CD14-positive monocyte (primary cell): ENCODE data around the gene PIP5K1C. TPM values are rescaled to one million over a fixed set of nuclear protein-coding genes. Genes with fewer than 3 reads are reported as not detected.

Source experiments
- DNase-seq, 3 donors: peaks; one replicate each; pipeline ENCODE4 v3.0.0-alpha.2; 2011 to 2022
- H2AFZ ChIP-seq: 2 replicates; pipeline ENCODE4 v1.6.0; 2012; ENCODE audit warnings: mild to moderate bottlenecking, low read depth, low read length, inconsistent platforms; ENCODE audit not compliant: insufficient read depth, poor library complexity, severe bottlenecking
- H3K27ac ChIP-seq, 2 donors: 1 replicate in 1 of 2; 2 replicates in 1 of 2; pipeline ENCODE4 v1.5.1; 2012 to 2013; ENCODE audit warnings: low read length in 2 of 2, control low read depth in 1 of 2, inconsistent platforms in 1 of 2, low read depth in 1 of 2, mild to moderate bottlenecking in 1 of 2
- H3K27me3 ChIP-seq, 2 donors: one replicate each; pipeline versions ENCODE4 v1.6.0 to v1.6.1; 2011 to 2013; ENCODE audit warnings: low read length in 2 of 2; ENCODE audit not compliant: control insufficient read depth in 2 of 2, insufficient read depth in 2 of 2
- H3K36me3 ChIP-seq, 2 donors: replicated peaks in 1 of 2; 1 replicate in 1 of 2; 2 replicates in 1 of 2; pipeline versions ENCODE4 v1.5.1 to v1.6.1; 2012 to 2013; ENCODE audit warnings: low read length in 2 of 2, control low read depth in 1 of 2, inconsistent platforms in 1 of 2, mild to moderate bottlenecking in 1 of 2; ENCODE audit not compliant: insufficient read depth in 2 of 2, control insufficient read depth in 1 of 2
- H3K4me1 ChIP-seq, 2 donors: 1 replicate in 1 of 2; 2 replicates in 1 of 2; pipeline versions ENCODE4 v1.5.1 to v1.6.1; 2012 to 2013; ENCODE audit warnings: low read length in 2 of 2, control low read depth in 1 of 2, inconsistent platforms in 1 of 2, mild to moderate bottlenecking in 1 of 2, moderate library complexity in 1 of 2; ENCODE audit not compliant: insufficient read depth in 2 of 2, control insufficient read depth in 1 of 2
- H3K4me2 ChIP-seq: replicated peaks from 2 replicates; pipeline ENCODE3; 2012; ENCODE audit warnings: low read length, moderate library complexity, mild to moderate bottlenecking; ENCODE audit not compliant: poor library complexity, severe bottlenecking; ENCODE audit errors: extremely low read depth
- H3K4me3 ChIP-seq, 3 experiments: fragments of 200-600 bp in 1 of 3; sonication (generic) in 1 of 3; replicated peaks in 1 of 3; 1 replicate in 2 of 3; 2 replicates in 1 of 3; pipeline ENCODE4 v1.5.1; 2011 to 2013; ENCODE audit warnings: low read length in 3 of 3, mild to moderate bottlenecking in 3 of 3, control low read depth in 2 of 3, low read depth in 2 of 3, inconsistent platforms in 1 of 3, moderate library complexity in 1 of 3
- H3K79me2 ChIP-seq: 2 replicates; pipeline ENCODE4 v1.6.0; 2012; ENCODE audit warnings: mild to moderate bottlenecking, control low read depth, inconsistent platforms, low read length, moderate library complexity; ENCODE audit not compliant: insufficient read depth
- H3K9ac ChIP-seq: 2 replicates; pipeline ENCODE4 v1.6.0; 2017; ENCODE audit warnings: low read length, mild to moderate bottlenecking; ENCODE audit not compliant: insufficient read depth, poor library complexity, severe bottlenecking
- H3K9me3 ChIP-seq, 2 donors: replicated peaks in 1 of 2; 1 replicate in 1 of 2; 2 replicates in 1 of 2; pipeline versions ENCODE4 v1.5.1 to v1.6.1; 2012 to 2013; ENCODE audit warnings: low read length in 2 of 2, control low read depth in 1 of 2; ENCODE audit not compliant: control insufficient read depth in 1 of 2, insufficient read depth in 1 of 2
- H4K20me1 ChIP-seq: 2 replicates; pipeline ENCODE4 v1.6.0; 2012; ENCODE audit warnings: mild to moderate bottlenecking, low read length, control low read depth, moderate library complexity; ENCODE audit not compliant: insufficient read depth
- H3K27ac Mint-ChIP-seq, 7 donors: one replicate each; pipeline ENCODE4 v1.8.0; 2020; ENCODE audit warnings: mild to moderate bottlenecking in 7 of 7, mixed read lengths in 7 of 7, moderate library complexity in 6 of 7, inconsistent platforms in 2 of 7
- H3K27me3 Mint-ChIP-seq, 3 donors: one replicate each; pipeline ENCODE4 v1.8.0; 2021 to 2022; ENCODE audit warnings: low read depth in 3 of 3, mild to moderate bottlenecking in 3 of 3, mixed read lengths in 3 of 3, moderate library complexity in 3 of 3, inconsistent platforms in 1 of 3
- H3K36me3 Mint-ChIP-seq, 2 donors: one replicate each; pipeline ENCODE4 v1.8.0; 2020; ENCODE audit warnings: mixed read lengths in 2 of 2, inconsistent platforms in 1 of 2, mild to moderate bottlenecking in 1 of 2
- H3K4me1 Mint-ChIP-seq: one replicate; pipeline ENCODE4 v1.8.0; 2020; ENCODE audit warnings: mild to moderate bottlenecking, mixed read lengths
- H3K4me3 Mint-ChIP-seq, 2 donors: one replicate each; pipeline ENCODE4 v1.8.0; 2020; ENCODE audit warnings: mild to moderate bottlenecking in 2 of 2, mixed read lengths in 2 of 2, moderate library complexity in 1 of 2
- H3K9me3 Mint-ChIP-seq, 7 donors: one replicate each; pipeline ENCODE4 v1.8.0; 2020 to 2022; ENCODE audit warnings: mixed read lengths in 7 of 7, mild to moderate bottlenecking in 6 of 7, moderate library complexity in 6 of 7, inconsistent platforms in 2 of 7
- WGBS: methylation state at CpG from one replicate; pipeline ENCODE4 v1.1.5; 2013; ENCODE audit warnings: missing lambda C conversion rate; ENCODE audit not compliant: insufficient coverage; 5-methylcytosine and 5-hydroxymethylcytosine counted together
- intact Hi-C, 2 donors: fragments of 100-400 bp; cut with micrococcal nuclease; formaldehyde crosslinking; loops; one replicate each; pipeline versions ENCODE4 v1.15.0 to v1.15.1; 2023
- polyA plus RNA-seq, 3 donors: library from polyadenylated mRNA; depleted of rRNA in 1 of 3; unstranded in 2 of 3; stranded (reverse) in 1 of 3; fragments of 300-500 nt in 2 of 3; fragments of >200 nt in 1 of 3; fragmentation: Illumina TruSeq in 2 of 3; gene quantifications; 1 replicate in 2 of 3; 2 replicates in 1 of 3; pipeline ENCODE4 v1.2.3, GENCODE V29; 2012 to 2021
- TF ChIP-seq, protein P1 (sequence below): fragments of 200-600 bp; IDR thresholded peaks from one replicate; pipeline ENCODE4 v1.8.0; 2022; ENCODE audit warnings: antibody characterized with exemption, mild to moderate bottlenecking

The PIP5K1C gene
- polyA plus RNA-seq, 3 donors, result 6.5 to 19.5 (median 10.1) TPM

- Histone ChIP-seq H3K4me1 (no peaks in the 10 kb centered on the region), H3K4me2 (no peak overlapping the region), H3K36me3 (peaks cover 71 to 75% of the 10 kb centered on the region in 2 donors), H3K27me3 (no peaks in the 10 kb centered on the region), H3K9ac (no peak overlapping the region), H3K27ac (no peak overlapping the region), H3K9me3 (no peaks in the 10 kb centered on the region), H4K20me1 (peaks cover 9% of the 10 kb centered on the region), H3K4me3 (no peak overlapping the region), H2AFZ (no peak overlapping the region), H3K79me2 (no peaks in the 10 kb centered on the region)
- no peak for DNase-seq
- H3K27me3 Mint-ChIP-seq, result no peaks in the 10 kb centered on the region
- H3K4me3 Mint-ChIP-seq, result no peak overlapping the region
- H3K9me3 Mint-ChIP-seq, result peaks cover 0 to 4% (median 1%) of the 10 kb centered on the region in 7 donors
- no peaks in the 10 kb centered on the region for H3K4me1 Mint-ChIP-seq
- peaks cover 43 to 75% of the 10 kb centered on the region in 2 donors for H3K36me3 Mint-ChIP-seq
- H3K27ac Mint-ChIP-seq, result peak overlapping the region in 1 of 7 donors; percentile 19
- TF ChIP-seq, protein P1, sequence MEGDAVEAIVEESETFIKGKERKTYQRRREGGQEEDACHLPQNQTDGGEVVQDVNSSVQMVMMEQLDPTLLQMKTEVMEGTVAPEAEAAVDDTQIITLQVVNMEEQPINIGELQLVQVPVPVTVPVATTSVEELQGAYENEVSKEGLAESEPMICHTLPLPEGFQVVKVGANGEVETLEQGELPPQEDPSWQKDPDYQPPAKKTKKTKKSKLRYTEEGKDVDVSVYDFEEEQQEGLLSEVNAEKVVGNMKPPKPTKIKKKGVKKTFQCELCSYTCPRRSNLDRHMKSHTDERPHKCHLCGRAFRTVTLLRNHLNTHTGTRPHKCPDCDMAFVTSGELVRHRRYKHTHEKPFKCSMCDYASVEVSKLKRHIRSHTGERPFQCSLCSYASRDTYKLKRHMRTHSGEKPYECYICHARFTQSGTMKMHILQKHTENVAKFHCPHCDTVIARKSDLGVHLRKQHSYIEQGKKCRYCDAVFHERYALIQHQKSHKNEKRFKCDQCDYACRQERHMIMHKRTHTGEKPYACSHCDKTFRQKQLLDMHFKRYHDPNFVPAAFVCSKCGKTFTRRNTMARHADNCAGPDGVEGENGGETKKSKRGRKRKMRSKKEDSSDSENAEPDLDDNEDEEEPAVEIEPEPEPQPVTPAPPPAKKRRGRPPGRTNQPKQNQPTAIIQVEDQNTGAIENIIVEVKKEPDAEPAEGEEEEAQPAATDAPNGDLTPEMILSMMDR, result no peak
- 94% methylated on average over 20 of the region's 28 CpGs for WGBS
- intact Hi-C loops, result no loop called here
Measured at GRCh38 chr19:3643674-3644313, 56.5 kb downstream of the PIP5K1C start.

DNA sequence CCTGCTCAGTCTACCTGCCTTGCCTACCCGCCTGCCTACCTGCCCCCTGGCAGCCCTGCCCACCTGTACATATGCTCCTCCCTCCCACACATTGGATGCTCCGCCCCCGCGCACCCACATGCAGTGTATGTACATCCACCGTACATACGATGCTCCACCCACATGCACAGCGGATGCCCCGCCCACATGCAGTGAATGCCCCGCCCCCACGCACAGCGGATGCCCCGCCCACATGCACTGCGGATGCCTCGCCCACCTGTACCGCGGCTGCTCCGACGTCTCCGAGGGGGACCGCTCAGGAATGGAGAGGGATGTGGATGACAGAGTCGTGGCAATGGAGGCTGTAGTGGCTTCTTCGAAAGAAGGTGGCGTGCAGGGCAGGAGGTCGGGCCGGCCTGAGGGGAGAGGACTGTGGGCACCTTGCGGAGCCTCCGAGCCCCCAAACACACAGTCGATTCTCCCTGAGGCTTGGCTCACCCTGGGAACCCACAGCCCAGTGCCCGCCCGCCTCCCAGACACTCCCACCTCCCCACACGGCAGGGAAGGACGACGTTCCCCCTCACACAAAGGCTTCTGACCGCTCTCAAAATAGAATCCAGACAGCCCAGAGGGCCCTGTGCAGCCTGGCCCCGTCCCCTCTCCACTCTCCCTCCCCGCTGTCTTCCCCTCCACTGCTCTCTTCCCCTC is 57.1 kb downstream of the PIP5K1C start:
- no peak overlapping the region for H3K9ac ChIP-seq
- peaks cover 48 to 75% of the 10 kb centered on the region in 2 donors for H3K36me3 Mint-ChIP-seq
- TF ChIP-seq, protein P1, result no peak
- H3K4me1 Mint-ChIP-seq, result no peaks in the 10 kb centered on the region
- no peaks in the 10 kb centered on the region for H3K27me3 ChIP-seq
- no peak overlapping the region for H3K4me3 Mint-ChIP-seq
- intact Hi-C loops, result no loop called here
- peaks cover 71 to 82% of the 10 kb centered on the region in 2 donors for H3K36me3 ChIP-seq
- H3K4me2 ChIP-seq, result no peak overlapping the region
- H3K79me2 ChIP-seq, result no peaks in the 10 kb centered on the region
- H3K4me1 ChIP-seq, result no peaks in the 10 kb centered on the region
- H2AFZ ChIP-seq, result no peak overlapping the region
- no peak overlapping the region for H3K4me3 ChIP-seq
- H3K27ac ChIP-seq, result no peak overlapping the region
- no peak for DNase-seq
- no peaks in the 10 kb centered on the region for H3K9me3 ChIP-seq
- H3K27ac Mint-ChIP-seq, result no peak overlapping the region
- 94% methylated on average over 28 of the region's 36 CpGs for WGBS
- no peaks in the 10 kb centered on the region for H3K27me3 Mint-ChIP-seq
- H4K20me1 ChIP-seq, result peaks cover 6% of the 10 kb centered on the region
- H3K9me3 Mint-ChIP-seq, result peaks cover 0 to 4% (median 1%) of the 10 kb centered on the region in 7 donors
